ENCODE data around the gene NDUFS6.

The NDUFS6 gene

DNA sequence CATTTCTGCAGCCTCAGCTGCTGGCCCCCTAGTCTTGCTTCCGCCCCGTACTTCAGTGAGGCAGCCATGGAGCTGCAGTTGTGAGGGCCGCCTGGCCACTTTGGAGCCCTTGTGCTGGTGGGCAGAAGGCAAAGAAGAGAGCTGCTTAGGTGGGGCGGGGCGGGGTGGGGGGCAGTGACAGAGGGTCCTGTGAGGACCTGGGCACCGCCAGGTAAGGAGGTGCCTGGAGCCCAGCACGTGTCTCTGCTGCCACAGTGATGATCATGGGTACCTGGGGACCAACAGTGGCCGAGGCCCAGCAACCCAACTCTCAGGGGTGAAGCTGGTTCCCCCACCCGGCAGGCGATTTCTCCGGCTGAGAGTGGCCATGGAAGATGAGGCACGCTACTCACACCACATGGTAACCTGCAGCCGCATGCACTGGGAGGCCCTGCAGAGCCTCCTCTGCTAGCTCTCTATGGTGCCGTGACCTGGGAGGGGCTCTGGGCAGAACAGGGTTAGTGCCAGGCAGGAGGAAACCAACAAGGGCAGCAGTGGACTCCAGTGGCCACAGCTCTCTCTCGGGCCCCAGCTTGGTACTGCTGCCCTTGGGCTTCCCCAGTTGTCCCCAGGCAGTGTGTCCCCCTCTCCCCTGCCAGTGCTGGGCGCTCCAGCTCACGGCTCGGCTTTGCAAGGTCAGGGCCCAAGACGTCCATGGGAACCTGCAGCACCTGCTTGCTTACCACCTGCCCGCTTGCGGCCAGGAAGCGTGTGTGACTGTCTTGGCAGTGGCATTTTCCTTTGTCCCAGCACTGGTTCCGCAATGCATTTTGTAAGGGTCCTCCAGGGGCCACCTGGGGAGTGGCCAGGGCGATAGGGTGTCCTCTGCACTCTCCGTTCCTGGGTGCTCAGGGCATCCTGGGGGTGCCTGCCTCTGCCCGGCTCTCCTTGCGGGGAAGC is 24.0 kb downstream of the NDUFS6 start:
- DNase-seq (ENCODE audit: low read depth): no peak
- TF ChIP-seq, protein P1, sequence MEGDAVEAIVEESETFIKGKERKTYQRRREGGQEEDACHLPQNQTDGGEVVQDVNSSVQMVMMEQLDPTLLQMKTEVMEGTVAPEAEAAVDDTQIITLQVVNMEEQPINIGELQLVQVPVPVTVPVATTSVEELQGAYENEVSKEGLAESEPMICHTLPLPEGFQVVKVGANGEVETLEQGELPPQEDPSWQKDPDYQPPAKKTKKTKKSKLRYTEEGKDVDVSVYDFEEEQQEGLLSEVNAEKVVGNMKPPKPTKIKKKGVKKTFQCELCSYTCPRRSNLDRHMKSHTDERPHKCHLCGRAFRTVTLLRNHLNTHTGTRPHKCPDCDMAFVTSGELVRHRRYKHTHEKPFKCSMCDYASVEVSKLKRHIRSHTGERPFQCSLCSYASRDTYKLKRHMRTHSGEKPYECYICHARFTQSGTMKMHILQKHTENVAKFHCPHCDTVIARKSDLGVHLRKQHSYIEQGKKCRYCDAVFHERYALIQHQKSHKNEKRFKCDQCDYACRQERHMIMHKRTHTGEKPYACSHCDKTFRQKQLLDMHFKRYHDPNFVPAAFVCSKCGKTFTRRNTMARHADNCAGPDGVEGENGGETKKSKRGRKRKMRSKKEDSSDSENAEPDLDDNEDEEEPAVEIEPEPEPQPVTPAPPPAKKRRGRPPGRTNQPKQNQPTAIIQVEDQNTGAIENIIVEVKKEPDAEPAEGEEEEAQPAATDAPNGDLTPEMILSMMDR (conservative IDR thresholded peaks at IDR 0.05; ENCODE audit: low read depth, low read length): no peak
- H3K4me3 ChIP-seq (ENCODE audit: low read length): no peak overlapping the region

DNA sequence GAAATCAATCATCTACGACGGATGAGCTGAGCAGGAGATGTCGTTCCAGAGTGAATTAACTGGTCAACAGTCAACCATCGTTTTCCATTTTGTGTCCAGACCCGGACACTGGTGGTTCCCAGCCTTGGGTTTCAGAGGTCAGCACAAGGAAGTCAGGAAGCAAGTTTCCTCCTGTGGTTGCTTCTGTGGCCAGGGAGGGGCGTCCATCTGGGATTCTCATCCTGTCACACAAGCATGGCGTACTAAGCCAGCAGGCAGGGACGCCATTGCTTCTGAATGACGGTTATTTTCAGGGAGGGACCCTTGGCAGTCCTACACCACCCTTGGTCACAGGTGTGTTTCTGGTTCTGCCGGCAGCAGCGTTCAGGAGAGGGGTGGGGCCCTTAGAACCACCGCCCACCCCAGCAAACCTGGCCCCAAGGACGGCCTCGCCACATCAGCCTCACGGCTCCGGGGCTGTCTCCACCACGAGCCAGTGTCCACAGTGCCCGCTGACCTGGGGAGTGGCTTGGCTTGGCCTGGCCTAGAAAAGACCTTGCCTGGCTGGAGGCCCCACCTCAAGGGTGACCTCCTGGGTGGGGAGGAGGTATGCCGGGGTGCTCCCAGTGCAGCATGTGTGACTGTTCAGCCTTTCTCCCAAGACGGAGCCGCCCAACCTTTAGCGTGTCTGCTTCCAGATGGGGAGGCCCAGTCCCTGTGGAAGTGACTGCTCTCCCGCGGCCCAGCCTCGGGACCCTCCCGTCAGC is 25.2 kb downstream of the NDUFS6 start:
- TF ChIP-seq, protein P1 (conservative IDR thresholded peaks at IDR 0.05; ENCODE audit: low read depth, low read length): no peak
- no peak overlapping the region for H3K4me3 ChIP-seq (ENCODE audit: low read length)
- no peak for DNase-seq (ENCODE audit: low read depth)

DNA sequence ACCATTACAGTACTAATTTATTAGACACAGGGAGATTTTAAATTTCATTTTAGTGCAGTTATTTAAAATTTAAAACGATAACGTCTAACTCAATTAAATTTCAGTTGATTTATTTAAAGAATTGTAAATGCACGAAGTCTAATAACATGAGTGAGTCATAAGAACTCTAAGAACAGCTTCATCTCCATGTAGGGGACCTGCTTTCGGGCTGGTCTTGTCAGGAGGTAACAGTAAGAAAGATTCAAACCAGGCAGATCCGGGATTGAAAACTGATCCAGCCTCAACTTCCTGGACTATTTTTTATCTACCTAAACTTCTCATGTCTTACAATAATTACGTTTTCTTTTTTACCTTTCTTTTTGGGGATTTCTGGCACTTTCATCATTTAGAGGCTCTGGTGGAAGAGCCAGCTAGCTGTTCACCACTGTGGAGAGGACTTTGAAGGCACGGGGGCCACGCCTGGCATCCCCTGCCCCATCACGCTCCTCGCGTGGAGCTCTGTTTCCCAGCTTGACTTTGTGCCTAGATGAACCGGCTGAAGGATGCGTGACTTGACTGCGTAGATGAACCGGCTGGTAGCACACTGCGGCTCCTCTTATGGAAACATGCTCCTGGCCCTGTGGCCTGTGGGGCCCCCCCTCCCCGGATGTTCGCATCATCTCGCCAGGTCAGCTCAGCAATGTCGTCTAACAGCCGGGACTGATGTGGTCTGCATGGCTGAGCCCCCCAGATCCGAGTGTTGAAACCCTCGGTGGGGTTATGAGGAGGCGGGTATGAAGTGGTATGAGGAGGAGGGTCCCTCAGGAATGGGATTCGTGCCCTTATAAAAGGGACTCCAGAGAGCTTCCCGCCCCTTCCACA is 26.0 kb downstream of the NDUFS6 start:
- no peak for DNase-seq (ENCODE audit: low read depth)
- TF ChIP-seq, protein P1 (conservative IDR thresholded peaks at IDR 0.05; ENCODE audit: low read depth, low read length): no peak
- no peak overlapping the region for H3K4me3 ChIP-seq (ENCODE audit: low read length)

DNA sequence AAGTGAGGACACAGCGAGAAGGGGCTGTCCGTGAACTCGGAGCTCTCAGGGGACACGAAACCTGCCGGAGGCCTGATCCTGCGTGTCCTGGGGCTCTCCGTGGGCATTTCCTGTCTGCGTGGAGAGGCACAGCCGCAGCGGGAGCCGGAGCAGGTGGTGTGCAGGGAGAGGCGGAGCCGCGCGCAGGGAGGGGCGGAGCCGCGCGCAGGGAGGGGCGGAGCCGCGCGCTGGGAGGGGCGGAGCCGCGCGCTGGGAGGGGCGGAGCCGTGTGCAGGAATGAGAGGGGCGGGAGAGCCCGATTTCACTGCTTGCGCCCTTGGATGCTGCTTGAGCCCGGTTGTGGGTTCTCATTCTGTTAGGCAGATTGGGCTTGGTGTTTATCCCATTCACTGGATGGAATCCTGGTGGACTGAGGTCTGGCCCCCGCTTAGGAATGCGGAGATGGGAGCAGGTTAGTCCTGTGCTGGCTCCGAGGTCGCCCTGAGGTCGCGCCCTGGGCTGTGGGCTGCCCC is 26.7 kb downstream of the NDUFS6 start:
- TF ChIP-seq, protein P1 (conservative IDR thresholded peaks at IDR 0.05; ENCODE audit: low read depth, low read length): no peak
- H3K4me3 ChIP-seq (ENCODE audit: low read length): no peak overlapping the region
- DNase-seq (ENCODE audit: low read depth): no peak

DNA sequence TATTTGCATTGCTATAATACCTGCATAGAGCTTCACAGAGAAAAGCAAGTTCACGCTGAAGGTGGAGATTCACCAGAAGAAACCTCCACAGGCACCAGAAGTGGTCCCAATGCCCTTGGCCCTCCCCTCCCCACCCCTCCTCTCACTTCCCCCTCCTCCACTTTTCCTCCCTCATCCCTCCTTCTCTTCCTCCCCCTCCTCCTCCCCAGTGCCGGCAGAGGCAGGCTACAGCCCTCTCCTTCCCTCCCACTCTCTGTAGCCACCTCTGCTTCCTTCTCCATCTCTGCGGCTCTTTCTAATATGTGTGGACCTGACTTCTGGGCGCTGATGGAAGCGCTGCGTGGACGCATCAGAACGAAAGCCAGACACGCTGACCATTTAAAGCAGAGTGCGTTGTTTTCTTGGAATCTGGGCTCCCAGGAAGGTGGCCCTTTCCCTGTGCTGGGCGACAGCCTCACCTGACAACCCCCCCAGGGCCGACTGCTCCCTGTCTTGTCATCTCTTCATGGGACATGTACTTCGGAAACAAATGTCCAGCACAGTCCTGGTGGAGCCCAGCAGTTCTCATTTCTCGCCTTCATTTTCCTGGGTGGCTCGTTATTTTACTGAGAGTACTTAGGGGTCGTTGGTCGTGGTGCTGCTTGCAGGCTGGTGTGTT is 29.5 kb downstream of the NDUFS6 start:
- DNase-seq (ENCODE audit: low read depth): no peak
- TF ChIP-seq, protein P1 (conservative IDR thresholded peaks at IDR 0.05; ENCODE audit: low read depth, low read length): no peak
- H3K4me3 ChIP-seq (ENCODE audit: low read length): no peak overlapping the region

DNA sequence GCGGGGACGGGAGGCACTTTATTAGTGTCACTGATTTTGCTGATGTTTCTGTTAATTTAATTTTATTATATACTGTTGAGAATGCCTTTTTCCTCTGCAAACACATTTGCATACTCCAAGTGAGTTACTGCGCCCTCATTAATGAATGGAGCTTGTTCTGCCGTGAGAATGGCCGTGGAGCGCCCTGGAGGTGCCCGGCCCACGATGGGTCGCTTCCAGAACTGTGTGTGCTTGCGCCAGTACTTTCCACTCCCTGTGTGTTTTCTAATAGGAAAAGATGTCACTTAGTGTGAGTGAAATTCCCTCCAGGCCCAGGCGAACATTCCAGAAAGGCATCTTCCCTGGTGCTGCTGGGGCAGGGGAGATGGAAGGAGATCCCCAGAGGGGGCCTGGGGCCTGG is 30.1 kb downstream of the NDUFS6 start:
- TF ChIP-seq, protein P1 (conservative IDR thresholded peaks at IDR 0.05; ENCODE audit: low read depth, low read length): no peak
- no peak overlapping the region for H3K4me3 ChIP-seq (ENCODE audit: low read length)
- DNase-seq (ENCODE audit: low read depth): no peak

All from retinal pigment epithelial cell (primary cell).